ENCODE results near the gene PTBP3.
A peak's percentile ranks its signal among the peaks of the same experiment; 100 is the strongest.

Gene PTBP3

DNA sequence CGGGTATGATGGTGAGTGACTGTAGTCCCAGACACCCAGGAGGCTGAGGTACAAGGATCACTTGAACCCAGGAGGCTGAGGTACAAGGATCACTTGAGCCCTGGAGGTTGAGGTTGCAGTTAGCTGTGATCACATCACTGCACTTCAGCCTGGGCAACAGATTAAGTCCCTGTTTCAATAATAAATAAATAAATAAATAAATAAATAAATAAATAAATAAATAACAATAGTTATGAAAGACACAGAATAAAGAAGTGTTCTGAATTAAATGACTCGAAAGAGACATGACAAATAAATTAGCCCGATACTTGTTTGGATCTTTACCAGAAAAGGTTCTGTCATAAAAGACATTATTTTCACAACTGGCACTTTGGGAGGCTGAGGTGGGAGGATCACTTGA, 86.3 kb downstream of the PTBP3 start:
- H3K27me3 Mint-ChIP-seq = no peaks in the 10 kb centered on the region
- H3K4me1 Mint-ChIP-seq (ENCODE audit: low read depth) = peaks cover 27% of the 10 kb centered on the region
- peaks cover 66% of the 10 kb centered on the region for H3K36me3 Mint-ChIP-seq (ENCODE audit: low read depth)
- no peak overlapping the region for H3K4me3 Mint-ChIP-seq
- H3K9me3 Mint-ChIP-seq = no peaks in the 10 kb centered on the region
- H3K27ac Mint-ChIP-seq = no peak overlapping the region
- no peak for DNase-seq

DNA sequence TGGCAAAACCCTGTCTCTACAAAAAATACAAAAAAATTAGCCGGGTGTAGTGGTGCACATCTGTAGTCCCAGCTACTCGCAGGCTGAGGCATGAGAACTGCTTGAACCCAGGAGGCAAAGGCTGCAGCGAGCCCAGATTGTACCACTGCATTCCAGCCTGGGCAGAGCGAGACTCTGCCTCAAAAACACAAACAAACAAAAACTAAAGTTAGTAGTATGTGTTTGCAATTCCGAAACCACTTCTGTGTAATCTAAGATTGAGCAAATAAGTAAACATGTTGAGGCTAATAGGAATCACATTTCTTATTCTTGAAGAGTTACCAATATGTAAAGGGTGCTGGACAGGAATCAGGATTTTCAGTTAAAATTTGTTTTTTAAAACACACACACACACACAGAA, 88.3 kb downstream of the PTBP3 start:
- Mint-ChIP-seq H3K27ac (no peak overlapping the region), H3K4me3 (no peak overlapping the region), H3K4me1 (ENCODE audit: low read depth) (peaks cover 21% of the 10 kb centered on the region), H3K27me3 (no peaks in the 10 kb centered on the region), H3K36me3 (ENCODE audit: low read depth) (peaks cover 62% of the 10 kb centered on the region), H3K9me3 (no peaks in the 10 kb centered on the region)
- no peak for DNase-seq

DNA sequence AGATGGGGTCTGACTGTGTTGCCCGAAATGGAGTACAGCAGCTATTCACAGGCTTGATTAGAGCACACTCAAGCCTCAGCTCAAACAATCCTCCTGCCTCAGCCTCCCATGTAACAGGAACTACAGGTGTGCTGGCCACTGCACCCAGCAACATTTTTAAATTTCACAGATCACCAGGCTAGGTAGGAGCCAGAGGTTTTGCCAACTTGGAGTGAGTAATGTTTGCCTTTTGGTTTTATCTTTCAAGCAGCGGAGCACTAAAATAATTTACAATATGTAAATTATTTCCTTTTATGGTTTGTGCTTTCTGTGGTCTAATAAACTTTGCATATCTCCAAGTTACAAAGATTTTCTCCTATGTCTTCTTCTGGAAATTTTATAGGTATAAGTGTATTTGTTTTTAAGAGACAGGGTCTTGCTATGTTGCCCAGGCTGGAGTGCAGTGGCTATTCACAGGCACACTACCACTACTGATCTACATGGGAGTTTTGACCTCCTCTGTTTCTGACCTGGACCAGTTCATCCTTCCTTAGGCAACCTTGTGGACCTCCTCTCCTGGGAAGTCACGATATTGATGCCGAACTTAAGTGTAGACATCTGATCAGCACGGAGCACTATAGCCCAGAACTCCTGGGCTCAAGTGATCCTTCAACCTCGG, 91.1 kb downstream of the PTBP3 start:
- Mint-ChIP-seq H3K36me3 (ENCODE audit: low read depth) (peaks cover 72% of the 10 kb centered on the region), H3K27me3 (no peaks in the 10 kb centered on the region), H3K27ac (no peak overlapping the region), H3K4me3 (no peak overlapping the region), H3K4me1 (ENCODE audit: low read depth) (peaks cover 5% of the 10 kb centered on the region), H3K9me3 (no peaks in the 10 kb centered on the region)
- no peak for DNase-seq

DNA sequence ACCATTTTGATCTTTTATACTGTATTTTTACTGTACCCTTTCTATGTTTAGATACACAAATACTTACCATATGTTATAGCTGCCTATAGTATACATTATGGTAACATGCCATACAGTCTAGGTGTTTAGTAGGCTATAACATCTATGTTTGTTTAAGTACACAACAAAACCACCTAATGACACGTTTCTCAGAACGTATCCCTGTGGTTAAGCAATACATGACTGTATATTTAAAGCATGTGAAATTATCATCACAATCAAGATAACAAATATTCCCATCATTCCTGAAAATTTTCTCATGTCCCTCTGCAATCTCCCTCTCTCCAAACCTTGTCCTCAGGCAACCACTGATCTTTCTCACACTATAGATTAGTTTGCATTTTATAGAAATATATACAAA, 91.9 kb downstream of the PTBP3 start:
- Mint-ChIP-seq H3K36me3 (ENCODE audit: low read depth) (peaks cover 66% of the 10 kb centered on the region), H3K4me1 (ENCODE audit: low read depth) (peaks cover 5% of the 10 kb centered on the region), H3K27ac (no peak overlapping the region), H3K9me3 (no peaks in the 10 kb centered on the region), H3K27me3 (no peaks in the 10 kb centered on the region), H3K4me3 (no peak overlapping the region)
- no peak for DNase-seq

DNA sequence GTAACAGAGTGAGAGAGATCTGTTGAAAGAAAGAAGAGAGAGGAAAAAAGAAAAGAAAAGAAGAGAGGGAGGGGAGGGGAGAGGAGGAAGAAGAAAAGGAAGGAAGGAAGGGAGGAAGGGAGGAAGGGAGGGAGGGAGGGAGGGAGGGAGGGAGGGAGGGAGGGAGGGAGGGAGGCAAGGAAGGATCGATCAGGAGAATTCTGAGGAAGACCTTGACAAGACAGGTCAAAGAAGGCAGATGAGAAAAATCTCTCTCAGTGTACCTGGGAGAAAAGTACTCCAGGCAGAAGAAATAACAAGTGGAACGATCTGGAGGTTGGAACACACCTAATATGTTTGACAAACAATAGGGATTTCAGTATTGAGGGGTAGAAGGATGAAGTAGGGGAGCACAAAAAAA, 93.7 kb downstream of the PTBP3 start:
- DNase-seq = no peak
- Mint-ChIP-seq H3K4me1 (ENCODE audit: low read depth) (peaks cover 5% of the 10 kb centered on the region), H3K27ac (no peak overlapping the region), H3K4me3 (no peak overlapping the region), H3K27me3 (no peaks in the 10 kb centered on the region), H3K36me3 (ENCODE audit: low read depth) (peaks cover 51% of the 10 kb centered on the region), H3K9me3 (no peaks in the 10 kb centered on the region)

DNA sequence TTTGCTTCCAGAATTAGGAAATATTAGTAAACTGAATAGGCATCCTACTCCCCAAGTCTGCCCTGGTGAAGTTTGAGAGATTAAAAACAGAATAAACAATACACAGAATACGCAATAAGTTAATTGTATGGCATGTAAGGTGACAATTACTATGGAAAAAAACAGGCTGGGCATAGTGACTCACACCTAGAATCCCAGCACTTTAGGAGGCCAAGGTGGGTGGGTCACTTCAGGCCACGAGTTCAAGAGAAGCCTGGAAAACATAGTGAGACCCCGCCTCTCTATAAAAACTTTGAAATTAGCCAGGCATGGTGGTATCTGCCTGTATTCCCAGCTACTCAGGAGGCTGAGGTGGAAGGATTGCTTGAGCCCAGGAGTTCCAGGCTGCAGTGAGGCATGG, 94.1 kb downstream of the PTBP3 start:
- DNase-seq = no peak
- Mint-ChIP-seq H3K36me3 (ENCODE audit: low read depth) (peaks cover 49% of the 10 kb centered on the region), H3K27ac (no peak overlapping the region), H3K27me3 (no peaks in the 10 kb centered on the region), H3K4me3 (no peak overlapping the region), H3K9me3 (no peaks in the 10 kb centered on the region), H3K4me1 (ENCODE audit: low read depth) (peaks cover 5% of the 10 kb centered on the region)

DNA sequence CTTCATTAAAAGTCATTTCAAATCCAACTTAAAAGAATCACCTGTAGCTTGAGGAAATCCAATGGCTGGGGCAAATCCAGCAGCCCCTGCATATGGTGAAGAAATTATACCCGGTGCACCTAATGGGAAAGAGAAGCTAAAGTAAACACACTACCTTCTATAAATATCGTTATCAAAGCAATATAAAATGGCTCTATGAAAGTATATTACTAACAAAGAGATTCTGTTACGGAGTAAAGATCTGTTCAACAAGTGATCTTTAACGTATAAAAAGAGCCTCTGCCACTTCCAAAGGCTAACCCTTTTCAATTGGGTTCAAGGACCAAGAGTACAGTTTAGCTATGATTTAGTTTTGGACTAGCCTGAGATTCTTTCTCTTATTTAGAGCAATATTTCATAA, 98.6 kb downstream of the PTBP3 start:
- H3K4me3 Mint-ChIP-seq = no peak overlapping the region
- H3K9me3 Mint-ChIP-seq = no peaks in the 10 kb centered on the region
- H3K4me1 Mint-ChIP-seq (ENCODE audit: low read depth) = peaks cover 1% of the 10 kb centered on the region
- H3K36me3 Mint-ChIP-seq (ENCODE audit: low read depth) = peaks cover 48% of the 10 kb centered on the region
- no peak for DNase-seq
- no peak overlapping the region for H3K27ac Mint-ChIP-seq
- H3K27me3 Mint-ChIP-seq = no peaks in the 10 kb centered on the region

DNA sequence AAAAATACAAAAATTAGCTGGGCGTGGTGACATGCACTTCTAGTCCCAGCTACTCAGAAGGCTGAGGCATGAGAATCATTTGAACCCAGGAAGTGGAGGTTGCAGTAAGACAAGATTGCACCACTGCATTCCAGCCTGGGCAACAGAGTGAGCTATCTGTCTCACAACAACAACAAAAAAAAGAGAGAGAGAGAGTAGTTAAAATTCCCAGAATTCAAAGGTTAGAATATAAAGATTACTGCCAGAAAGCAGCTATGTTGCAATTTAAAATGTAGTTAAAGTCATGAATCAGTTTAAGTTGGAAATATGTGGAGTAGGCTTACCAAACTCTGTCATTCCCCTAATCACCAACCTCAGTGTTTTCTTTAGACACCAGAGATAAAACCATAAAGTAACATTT, 99.7 kb downstream of the PTBP3 start:
- no peaks in the 10 kb centered on the region for H3K9me3 Mint-ChIP-seq
- H3K27ac Mint-ChIP-seq = no peak overlapping the region
- no peak for DNase-seq

DNA sequence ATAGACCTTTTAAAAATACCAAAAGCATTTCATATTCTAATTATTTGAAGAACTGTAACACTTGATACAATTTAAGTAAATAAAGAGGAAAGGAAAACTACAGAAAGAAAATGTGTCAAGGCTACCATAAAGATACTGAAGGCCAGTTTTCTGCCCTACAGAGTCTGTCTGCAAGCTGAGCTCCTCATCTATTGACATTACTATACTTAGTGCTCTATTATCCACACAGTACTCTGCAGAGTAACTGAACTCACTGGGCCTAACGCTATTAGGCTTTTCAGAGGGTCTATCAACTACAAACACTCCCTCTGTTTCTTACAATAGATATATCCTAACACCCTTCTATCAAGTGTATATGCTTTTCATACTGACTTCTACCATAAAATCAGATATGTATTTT, 101.2 kb downstream of the PTBP3 start:
- H3K36me3 Mint-ChIP-seq (ENCODE audit: low read depth) = peaks cover 51% of the 10 kb centered on the region
- no peaks in the 10 kb centered on the region for H3K27me3 Mint-ChIP-seq
- no peaks in the 10 kb centered on the region for H3K4me1 Mint-ChIP-seq (ENCODE audit: low read depth)
- no peak for DNase-seq
- no peaks in the 10 kb centered on the region for H3K9me3 Mint-ChIP-seq
- no peak overlapping the region for H3K4me3 Mint-ChIP-seq
- no peak overlapping the region for H3K27ac Mint-ChIP-seq

More for the DNA sequence above, 99.7 kb downstream of the PTBP3 start:
- Mint-ChIP-seq H3K4me1 (ENCODE audit: low read depth) (peaks cover 1% of the 10 kb centered on the region), H3K36me3 (ENCODE audit: low read depth) (peaks cover 49% of the 10 kb centered on the region), H3K27me3 (no peaks in the 10 kb centered on the region), H3K4me3 (no peak overlapping the region)

DNA sequence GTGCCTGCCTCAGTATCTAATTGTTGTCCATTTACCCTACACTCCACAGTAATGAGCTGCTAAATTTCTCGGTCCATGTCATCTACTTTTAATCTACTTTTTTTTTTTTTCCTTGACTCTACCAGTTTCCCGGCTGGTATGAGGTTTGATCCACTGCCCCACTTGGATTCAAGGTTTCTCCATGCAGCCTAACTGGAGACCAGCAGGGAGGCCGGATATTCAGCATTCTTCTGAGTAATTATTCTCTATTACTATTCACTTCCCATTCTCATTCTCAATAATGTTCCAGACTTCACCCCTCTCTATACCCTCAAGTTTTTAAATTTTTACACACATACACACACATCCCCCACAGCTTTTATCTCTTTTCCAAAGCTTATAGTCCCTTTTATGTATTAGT, 107.3 kb downstream of the PTBP3 start:
- no peak for DNase-seq
- no peaks in the 10 kb centered on the region for H3K9me3 Mint-ChIP-seq
- no peaks in the 10 kb centered on the region for H3K27me3 Mint-ChIP-seq
- peaks cover 88% of the 10 kb centered on the region for H3K36me3 Mint-ChIP-seq (ENCODE audit: low read depth)
- no peak overlapping the region for H3K27ac Mint-ChIP-seq
- peaks cover 19% of the 10 kb centered on the region for H3K4me1 Mint-ChIP-seq (ENCODE audit: low read depth)
- no peak overlapping the region for H3K4me3 Mint-ChIP-seq

DNA sequence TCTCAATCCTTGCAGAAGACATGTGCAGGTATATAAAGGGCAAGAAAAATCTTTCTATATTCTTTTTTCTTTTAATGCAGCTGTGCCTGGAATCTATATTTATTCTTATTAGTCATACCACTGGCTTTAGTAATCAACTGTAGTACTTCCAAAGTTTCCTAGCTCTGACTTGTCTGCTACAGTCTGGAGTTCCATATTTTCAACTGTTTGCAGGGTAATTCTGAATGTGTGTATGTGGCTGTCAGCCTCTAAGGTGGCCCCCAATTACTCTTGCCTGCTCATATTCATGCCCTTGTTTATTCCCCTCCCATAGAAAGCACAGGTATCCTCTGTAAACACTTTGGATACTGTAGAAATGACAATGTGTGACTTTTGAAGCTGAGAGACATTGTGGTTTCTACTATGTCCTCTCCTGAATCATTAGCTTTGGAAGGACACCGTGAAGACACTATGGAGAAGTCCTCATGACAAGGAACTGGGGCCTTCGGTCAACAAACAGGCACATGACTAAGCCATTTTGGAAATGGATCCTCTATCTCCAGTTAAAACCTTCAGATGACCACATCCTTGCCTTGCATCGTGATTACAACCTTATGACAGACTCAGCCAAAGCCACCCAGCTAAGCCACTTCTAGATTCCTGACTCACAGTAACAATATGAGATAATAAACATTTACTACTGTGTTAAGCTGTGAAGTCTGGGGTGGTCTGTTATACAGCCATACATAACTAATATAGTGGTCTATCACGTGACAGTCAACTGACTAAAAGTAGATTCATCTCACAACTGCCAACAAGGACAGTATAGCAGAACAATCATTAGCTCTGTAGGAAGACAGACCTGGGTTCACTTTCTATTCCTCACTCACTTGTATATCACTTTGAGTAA, 108.8 kb downstream of the PTBP3 start:
- peak overlapping the region; percentile 20 for H3K27ac Mint-ChIP-seq
- H3K36me3 Mint-ChIP-seq (ENCODE audit: low read depth) = peaks cover 90% of the 10 kb centered on the region
- DNase-seq = no peak
- H3K4me3 Mint-ChIP-seq = no peak overlapping the region
- H3K4me1 Mint-ChIP-seq (ENCODE audit: low read depth) = peaks cover 23% of the 10 kb centered on the region
- no peaks in the 10 kb centered on the region for H3K9me3 Mint-ChIP-seq
- no peaks in the 10 kb centered on the region for H3K27me3 Mint-ChIP-seq

DNA sequence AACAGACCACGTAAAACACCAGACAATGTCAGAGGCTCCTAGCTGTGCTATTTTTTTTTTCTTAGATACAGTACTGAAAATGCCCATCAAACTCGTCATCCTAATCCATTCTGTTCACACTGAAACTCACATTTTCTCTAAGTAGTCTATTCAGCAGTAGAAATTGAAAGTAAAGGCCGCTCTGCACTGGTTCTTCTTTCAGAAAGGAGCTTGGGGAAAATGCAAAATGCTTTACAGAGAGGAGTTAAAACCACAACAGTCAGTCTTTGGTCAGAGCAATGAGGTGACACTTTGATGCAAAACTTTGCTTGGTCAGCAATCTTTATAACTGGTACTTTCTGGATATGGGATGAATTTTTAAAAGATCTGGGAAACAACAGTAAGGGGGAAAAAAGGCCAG, 114.5 kb downstream of the PTBP3 start:
- Mint-ChIP-seq H3K27ac (peak overlapping the region; percentile 78), H3K4me3 (no peak overlapping the region), H3K27me3 (no peaks in the 10 kb centered on the region), H3K36me3 (ENCODE audit: low read depth) (peaks cover 88% of the 10 kb centered on the region), H3K9me3 (no peaks in the 10 kb centered on the region), H3K4me1 (ENCODE audit: low read depth) (peaks cover 39% of the 10 kb centered on the region)
- DNase-seq = no peak

DNA sequence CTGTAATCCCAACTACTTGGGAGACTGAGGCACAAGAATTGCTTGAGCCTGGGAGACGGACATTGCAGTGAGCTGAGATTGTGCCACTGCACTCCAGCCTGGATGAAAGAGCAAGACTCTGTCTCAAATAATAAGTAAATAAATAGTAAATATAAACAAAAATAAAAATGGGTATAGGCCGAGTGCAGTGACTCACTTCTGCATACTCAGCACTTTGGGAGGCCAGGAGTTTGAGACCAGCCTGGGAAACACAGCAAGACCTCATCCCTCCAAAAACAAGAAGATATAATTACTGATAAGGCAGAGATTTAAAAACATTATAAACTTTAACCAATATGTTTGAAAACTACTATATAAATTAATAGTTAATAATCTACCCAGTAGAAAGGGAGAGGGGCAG, 120.5 kb downstream of the PTBP3 start:
- peaks cover 92% of the 10 kb centered on the region for H3K36me3 Mint-ChIP-seq (ENCODE audit: low read depth)
- H3K27me3 Mint-ChIP-seq = no peaks in the 10 kb centered on the region

DNA sequence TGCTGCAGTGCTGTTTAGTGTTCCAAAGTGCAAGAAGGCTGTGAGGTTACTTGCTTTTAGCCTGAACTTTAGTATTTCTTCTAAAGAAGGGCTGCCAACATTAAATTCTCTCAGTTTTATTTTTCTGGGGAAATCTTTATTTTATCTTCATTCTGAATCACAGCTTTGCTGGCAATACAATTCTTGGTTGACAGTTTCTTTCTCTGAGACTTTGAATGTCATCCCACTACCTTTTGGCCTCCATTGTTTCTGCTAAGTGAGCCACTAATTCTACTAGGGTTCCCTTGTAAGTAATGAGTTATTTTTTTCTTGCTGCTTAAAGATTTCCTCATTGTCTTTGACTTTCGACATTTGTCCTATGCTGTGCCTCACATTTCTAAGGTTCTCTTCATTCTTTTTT, 126.0 kb downstream of the PTBP3 start:
- peaks cover 83% of the 10 kb centered on the region for H3K36me3 Mint-ChIP-seq (ENCODE audit: low read depth)
- H3K9me3 Mint-ChIP-seq = peaks cover 42% of the 10 kb centered on the region
- H3K4me1 Mint-ChIP-seq (ENCODE audit: low read depth) = no peaks in the 10 kb centered on the region
- H3K4me3 Mint-ChIP-seq = no peak overlapping the region
- no peak for DNase-seq
- H3K27me3 Mint-ChIP-seq = no peaks in the 10 kb centered on the region
- H3K27ac Mint-ChIP-seq = no peak overlapping the region

More for the DNA sequence above, 120.5 kb downstream of the PTBP3 start:
- H3K9me3 Mint-ChIP-seq = peaks cover 15% of the 10 kb centered on the region
- no peak overlapping the region for H3K4me3 Mint-ChIP-seq
- no peak for DNase-seq
- peaks cover 10% of the 10 kb centered on the region for H3K4me1 Mint-ChIP-seq (ENCODE audit: low read depth)
- H3K27ac Mint-ChIP-seq = no peak overlapping the region

DNA sequence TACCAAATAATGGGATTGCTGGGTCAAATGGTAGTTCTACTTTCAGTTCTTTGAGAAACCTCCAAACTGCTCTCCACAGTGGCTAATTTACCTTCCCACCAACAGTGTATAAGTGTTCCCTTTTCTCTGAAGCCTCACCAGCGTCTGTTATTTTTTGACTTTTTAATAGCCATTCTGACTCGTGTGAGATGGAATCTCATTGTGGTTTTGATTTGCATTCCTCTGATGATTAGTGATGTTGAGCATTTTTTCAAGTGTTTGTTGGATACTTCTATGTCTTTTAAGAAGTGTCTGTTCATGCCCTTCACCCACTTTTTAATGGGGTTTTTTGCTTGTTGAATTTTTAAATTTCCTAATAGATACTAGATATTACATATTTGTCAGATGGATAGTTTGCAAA, 129.9 kb downstream of the PTBP3 start:
- DNase-seq = no peak
- H3K4me1 Mint-ChIP-seq (ENCODE audit: low read depth) = no peaks in the 10 kb centered on the region
- peaks cover 44% of the 10 kb centered on the region for H3K36me3 Mint-ChIP-seq (ENCODE audit: low read depth)

More for the DNA sequence above, 129.9 kb downstream of the PTBP3 start:
- H3K9me3 Mint-ChIP-seq = peaks cover 37% of the 10 kb centered on the region
- no peak overlapping the region for H3K27ac Mint-ChIP-seq
- H3K27me3 Mint-ChIP-seq = no peaks in the 10 kb centered on the region
- H3K4me3 Mint-ChIP-seq = no peak overlapping the region
